LNCaP clone FGC (cell line): ENCODE measurements around the gene SYDE1.

Experiments used
- DNase-seq: peaks from one replicate; pipeline ENCODE4 v3.0.0-alpha.2; 2011; ENCODE audit warnings: low read depth
- H3K4me3 ChIP-seq: 2 replicates; pipeline ENCODE4 v1.5.1; 2011; ENCODE audit warnings: mild to moderate bottlenecking, low read depth, low read length, control low read depth
- TF ChIP-seq, protein P1 (sequence below): IDR thresholded peaks from 2 replicates; pipeline ENCODE4 v1.5.1; 2012; ENCODE audit warnings: mild to moderate bottlenecking; ENCODE audit not compliant: control insufficient read depth, insufficient read depth; ENCODE audit errors: extremely low read depth

Gene SYDE1

DNA sequence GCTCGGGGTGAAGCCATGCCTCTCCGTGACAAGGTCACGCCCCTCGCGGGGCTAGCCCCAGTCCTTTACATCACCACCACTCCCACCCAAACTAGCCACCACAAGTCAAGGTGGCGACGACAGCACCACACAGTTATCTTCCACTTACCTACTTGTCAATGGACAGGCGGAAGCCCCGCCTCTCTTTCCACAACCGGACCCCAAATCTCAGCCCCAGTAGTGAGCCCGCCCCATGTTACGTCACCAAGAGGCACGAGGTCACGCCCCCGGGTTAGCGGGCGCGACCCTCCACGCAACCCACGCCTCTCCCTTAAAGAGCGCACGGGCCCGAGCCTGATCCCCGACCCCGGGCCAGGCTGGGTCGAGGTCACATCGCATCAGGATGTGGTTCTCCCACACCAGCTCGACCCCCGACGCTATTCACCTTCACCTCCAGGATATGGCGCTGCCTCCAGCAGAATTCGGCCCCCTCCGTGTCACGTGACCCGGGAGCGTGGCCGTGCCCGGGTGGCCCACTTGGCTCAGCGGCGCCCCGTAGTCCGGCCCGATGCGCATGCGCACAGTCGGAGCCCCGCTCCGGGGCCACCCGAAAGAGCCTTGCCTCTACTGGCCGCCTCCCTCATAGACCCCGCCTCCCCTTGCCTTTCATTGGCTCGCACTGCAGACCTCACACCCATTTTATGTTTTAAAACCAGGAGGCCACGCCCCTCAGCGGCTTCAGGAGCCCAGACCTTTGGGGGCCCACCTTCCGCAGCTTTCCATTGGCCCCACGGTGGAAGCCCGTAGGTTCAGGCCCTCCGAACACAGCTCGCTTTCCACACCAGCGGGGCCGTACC, 18.2 kb downstream of the SYDE1 start:
- peak overlapping the region; percentile 84 for H3K4me3 ChIP-seq
- TF ChIP-seq, protein P1, sequence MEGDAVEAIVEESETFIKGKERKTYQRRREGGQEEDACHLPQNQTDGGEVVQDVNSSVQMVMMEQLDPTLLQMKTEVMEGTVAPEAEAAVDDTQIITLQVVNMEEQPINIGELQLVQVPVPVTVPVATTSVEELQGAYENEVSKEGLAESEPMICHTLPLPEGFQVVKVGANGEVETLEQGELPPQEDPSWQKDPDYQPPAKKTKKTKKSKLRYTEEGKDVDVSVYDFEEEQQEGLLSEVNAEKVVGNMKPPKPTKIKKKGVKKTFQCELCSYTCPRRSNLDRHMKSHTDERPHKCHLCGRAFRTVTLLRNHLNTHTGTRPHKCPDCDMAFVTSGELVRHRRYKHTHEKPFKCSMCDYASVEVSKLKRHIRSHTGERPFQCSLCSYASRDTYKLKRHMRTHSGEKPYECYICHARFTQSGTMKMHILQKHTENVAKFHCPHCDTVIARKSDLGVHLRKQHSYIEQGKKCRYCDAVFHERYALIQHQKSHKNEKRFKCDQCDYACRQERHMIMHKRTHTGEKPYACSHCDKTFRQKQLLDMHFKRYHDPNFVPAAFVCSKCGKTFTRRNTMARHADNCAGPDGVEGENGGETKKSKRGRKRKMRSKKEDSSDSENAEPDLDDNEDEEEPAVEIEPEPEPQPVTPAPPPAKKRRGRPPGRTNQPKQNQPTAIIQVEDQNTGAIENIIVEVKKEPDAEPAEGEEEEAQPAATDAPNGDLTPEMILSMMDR = no peak
- peak; percentile 90 for DNase-seq

DNA sequence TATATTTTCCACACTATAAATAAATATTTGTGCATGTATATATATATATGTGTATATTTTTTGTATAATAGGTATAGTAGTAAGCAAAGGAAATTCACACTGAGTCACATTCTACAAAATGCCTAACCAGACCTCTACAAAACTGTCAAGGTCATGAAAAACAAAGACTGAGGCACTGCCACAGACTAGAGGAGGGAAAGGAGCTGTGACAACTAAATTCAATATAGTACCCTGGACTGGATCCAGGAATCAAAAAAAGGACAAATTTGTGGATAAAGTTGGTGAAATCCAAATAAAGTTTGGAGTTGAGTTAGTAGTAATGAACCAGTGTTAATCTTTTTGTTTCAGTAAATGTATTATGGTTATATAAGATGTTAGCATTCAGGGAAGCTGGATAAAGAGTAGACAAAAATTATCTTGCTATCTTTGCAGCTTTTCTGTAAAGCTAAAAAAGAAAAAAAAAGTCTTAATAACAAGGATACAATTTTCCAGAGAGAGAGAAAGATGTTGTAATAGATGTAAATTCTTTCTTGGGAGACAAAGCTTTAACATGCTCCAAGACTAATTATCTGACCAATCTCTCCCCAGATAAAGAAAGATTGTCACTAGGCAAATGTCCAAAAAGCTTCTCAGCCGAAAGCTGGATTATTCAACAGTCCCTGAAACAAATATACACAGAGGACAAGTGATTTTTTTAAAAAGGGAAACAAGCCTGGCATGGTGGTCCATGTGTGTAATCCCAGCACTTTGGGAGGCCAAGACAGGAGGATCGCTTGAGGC, 19.1 kb downstream of the SYDE1 start:
- DNase-seq = no peak
- TF ChIP-seq, protein P1 = no peak

DNA sequence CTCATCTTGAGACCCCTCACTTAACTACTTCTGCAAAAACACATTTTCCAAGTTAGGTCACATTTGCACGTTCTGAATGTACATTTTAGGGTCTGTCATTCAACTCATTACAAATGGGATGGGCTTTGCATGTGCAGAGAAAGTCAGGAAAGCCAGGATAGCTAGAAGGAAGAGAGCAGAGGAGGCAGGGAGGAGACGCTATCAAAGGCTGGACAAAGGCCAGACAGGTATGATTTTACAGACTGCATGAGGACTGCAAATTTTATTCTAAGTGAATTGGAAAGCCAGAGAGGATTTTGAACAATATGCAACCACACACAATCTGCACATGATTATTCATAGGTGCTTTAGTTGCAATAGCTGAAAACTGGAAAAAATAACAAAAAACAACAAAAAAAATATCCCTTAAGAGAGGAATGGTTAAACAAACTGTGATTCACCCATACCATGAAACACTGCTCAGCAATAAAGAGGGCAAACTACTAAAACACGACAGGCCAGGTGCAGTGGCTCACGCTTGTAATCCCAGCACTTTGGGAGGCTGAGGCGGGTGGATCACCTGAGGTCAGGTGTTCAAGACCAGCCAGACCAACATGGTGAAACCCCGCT, 21.1 kb downstream of the SYDE1 start:
- H3K4me3 ChIP-seq = no peak overlapping the region
- TF ChIP-seq, protein P1 = no peak

More for the DNA sequence above, 19.1 kb downstream of the SYDE1 start:
- peak overlapping the region; percentile 84 for H3K4me3 ChIP-seq

DNA sequence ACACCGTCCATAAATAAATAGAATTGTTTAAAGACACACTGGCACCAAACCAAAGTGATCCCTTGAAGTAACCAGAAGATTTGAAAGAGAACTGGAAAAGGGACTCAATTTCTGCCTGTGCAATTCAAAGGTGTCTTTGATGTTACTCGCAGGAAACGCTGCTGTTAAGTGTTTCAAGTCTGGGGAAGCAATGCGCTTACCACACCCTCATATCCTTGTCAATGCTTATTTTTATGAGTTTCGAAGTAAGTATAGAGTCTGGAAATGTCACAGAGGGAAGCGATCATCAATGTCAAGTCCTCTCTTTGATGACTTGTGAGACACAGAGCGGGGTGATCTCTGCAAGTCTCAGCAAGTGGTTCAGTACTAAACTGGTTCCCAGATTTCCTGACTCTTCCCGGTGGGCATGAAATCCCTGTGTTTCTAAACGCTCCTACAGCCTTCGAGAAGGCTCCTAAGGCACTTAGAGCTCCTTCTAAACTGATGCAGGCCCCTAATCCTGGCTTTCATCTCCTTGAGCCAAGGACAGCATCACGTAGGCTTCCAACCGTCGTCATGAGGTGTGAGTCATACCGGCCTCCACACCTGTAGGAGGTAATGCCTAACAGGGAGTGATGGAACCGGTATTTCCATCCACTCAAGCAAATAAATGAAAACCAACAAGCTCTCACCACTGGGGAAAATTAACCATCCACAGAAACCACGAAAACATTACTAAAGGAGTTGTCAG, 22.8 kb downstream of the SYDE1 start:
- H3K4me3 ChIP-seq = no peak overlapping the region
- TF ChIP-seq, protein P1 = no peak

More for the DNA sequence above, 21.1 kb downstream of the SYDE1 start:
- DNase-seq = no peak

DNA sequence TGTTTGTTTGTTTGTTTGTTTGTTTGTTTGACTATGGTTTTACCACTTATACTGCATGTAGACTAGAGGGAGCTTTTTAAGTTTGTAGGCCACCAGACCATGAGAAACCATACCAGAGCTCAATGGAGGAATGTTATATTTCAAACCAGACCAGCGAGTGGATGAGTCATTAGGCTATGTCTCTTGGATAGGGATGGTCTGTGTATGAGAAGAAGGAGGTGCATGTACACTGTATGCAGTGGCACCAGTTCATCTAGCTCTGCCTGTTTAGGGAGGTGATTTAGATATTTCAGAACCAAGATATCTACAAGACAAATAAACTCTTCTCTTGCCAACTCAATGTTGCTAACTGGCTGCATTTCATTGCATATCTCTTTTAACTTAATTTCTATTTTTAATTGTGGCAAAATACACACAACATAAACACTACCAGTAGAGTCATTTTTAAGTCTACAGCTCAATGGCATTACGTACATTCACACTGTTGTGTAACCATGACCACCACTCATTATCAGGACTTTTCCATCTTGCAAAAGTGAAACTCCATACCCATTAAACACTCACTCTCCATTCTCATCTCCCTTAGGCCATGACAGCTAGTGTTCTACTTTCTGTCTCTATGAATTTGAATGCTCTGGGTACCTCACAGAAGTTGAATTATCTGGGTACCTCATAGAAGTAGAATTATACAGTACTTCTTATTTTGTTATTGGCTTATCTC, 29.2 kb downstream of the SYDE1 start:
- TF ChIP-seq, protein P1 = no peak
- peak; percentile 63 for DNase-seq
- no peak overlapping the region for H3K4me3 ChIP-seq

More for the DNA sequence above, 22.8 kb downstream of the SYDE1 start:
- DNase-seq = peak; percentile 64

DNA sequence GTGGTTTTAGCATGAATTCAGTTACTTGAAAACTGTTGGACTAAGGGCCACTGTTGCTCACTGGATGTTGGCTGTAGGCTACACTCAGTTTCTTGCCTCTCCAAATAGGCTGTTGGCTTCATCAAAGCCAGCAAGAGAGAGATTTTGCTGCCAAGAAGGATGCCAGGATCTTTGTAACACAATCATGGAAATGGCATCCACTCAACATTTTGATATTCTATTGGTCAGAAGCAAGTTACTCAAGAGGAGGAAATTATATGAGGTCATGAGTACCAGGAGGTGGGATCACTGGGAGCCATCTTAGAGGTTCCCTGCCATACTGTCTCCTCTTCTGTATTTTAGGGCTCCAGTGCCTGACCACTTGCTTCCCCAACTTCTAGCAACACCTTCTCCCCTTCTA, 30.6 kb downstream of the SYDE1 start:
- H3K4me3 ChIP-seq = no peak overlapping the region
- TF ChIP-seq, protein P1 = no peak
- DNase-seq = no peak
